OCI-LY7 (cell line): ENCODE results near the gene PAK5. TPM values are rescaled to one million over a fixed set of nuclear protein-coding genes. Genes with fewer than 3 reads are reported as not detected.

Source experiments
- BruUV-seq: library from RNA; stranded (reverse); fragments of 400-500 nt; replicated peaks from 2 replicates; lab custom pipeline; 2021; lab: Mats Ljungman, UMichigan
- CTCF ChIA-PET: fragments of 300-600 bp; sonication (Branson Sonifier 250); formaldehyde crosslinking; loops from one replicate; lab custom pipeline; 2022; ENCODE audit warnings: antibody characterized with exemption; ENCODE audit not compliant: unreplicated experiment; lab: Charles Lee
- POLR2A ChIA-PET: fragments of 300-600 bp; sonication (Branson Sonifier 250); formaldehyde crosslinking; loops from one replicate; lab custom pipeline; 2022; ENCODE audit warnings: antibody characterized with exemption; lab: Charles Lee
- DNase-seq: peaks from one replicate; pipeline ENCODE4 v3.0.0-alpha.2; 2015; ENCODE audit warnings: low spot score
- H2AFZ ChIP-seq: fragments of 200-600 bp; sonication (generic), shearing (Covaris generic); 2 replicates; pipeline ENCODE4 v1.6.1; 2014; ENCODE audit warnings: mild to moderate bottlenecking, antibody characterized with exemption, low read length, moderate library complexity
- H3K27ac ChIP-seq: fragments of 200-600 bp; sonication (generic); 2 replicates; pipeline ENCODE4 v1.5.1; 2014; ENCODE audit warnings: mixed run types, low read depth, mild to moderate bottlenecking, moderate library complexity, low read length, inconsistent platforms; ENCODE audit not compliant: poor library complexity, severe bottlenecking
- H3K36me3 ChIP-seq: fragments of 200-600 bp; sonication (generic); 2 replicates; pipeline ENCODE4 v1.6.1; 2014; ENCODE audit warnings: mild to moderate bottlenecking, antibody characterized with exemption, low read length, moderate library complexity, mixed read lengths; ENCODE audit not compliant: insufficient read depth
- H3K4me1 ChIP-seq: fragments of 200-600 bp; sonication (generic); 2 replicates; pipeline ENCODE4 v1.5.1; 2014; ENCODE audit warnings: mild to moderate bottlenecking, low read length; ENCODE audit not compliant: insufficient read depth, poor library complexity, severe bottlenecking
- H3K4me2 ChIP-seq: fragments of 200-600 bp; sonication (generic); 2 replicates; pipeline ENCODE4 v1.6.1; 2014; ENCODE audit warnings: mild to moderate bottlenecking, low read length
- H3K4me3 ChIP-seq: fragments of 200-600 bp; sonication (generic); 2 replicates; pipeline ENCODE4 v1.5.1; 2014; ENCODE audit warnings: mild to moderate bottlenecking, low read depth, low read length; ENCODE audit not compliant: poor library complexity, severe bottlenecking
- H3K79me2 ChIP-seq: fragments of 200-600 bp; sonication (generic); 2 replicates; pipeline ENCODE4 v1.6.1; 2016; ENCODE audit warnings: low read depth, mild to moderate bottlenecking, low read length, moderate library complexity, mixed read lengths; ENCODE audit not compliant: insufficient read depth
- H3K9me2 ChIP-seq: fragments of 200-600 bp; sonication (generic); 2 replicates; pipeline ENCODE4 v1.6.1; 2016; ENCODE audit warnings: mild to moderate bottlenecking, low read length, mixed read lengths; ENCODE audit not compliant: insufficient read depth
- H3K9me3 ChIP-seq: fragments of 200-600 bp; sonication (generic); 2 replicates; pipeline ENCODE4 v1.6.1; 2014; ENCODE audit warnings: mild to moderate bottlenecking, mixed run types, low read length, mixed read lengths
- H4K20me1 ChIP-seq: fragments of 200-600 bp; sonication (generic); 2 replicates; pipeline ENCODE4 v1.6.1; 2014; ENCODE audit warnings: mild to moderate bottlenecking, antibody characterized with exemption, low read length, moderate library complexity, mixed read lengths; ENCODE audit not compliant: insufficient read depth
- CTCF ChIP-seq: fragments of 200-600 bp; sonication (generic); conservative IDR thresholded peaks from 2 replicates; pipeline ENCODE4 v1.5.1; 2014; ENCODE audit warnings: mild to moderate bottlenecking, antibody characterized with exemption, low read length, moderate library complexity, mixed read lengths
- EZH2phosphoT487 ChIP-seq: fragments of 200-600 bp; sonication (generic); IDR thresholded peaks from 2 replicates; pipeline ENCODE4 v1.6.1; 2018; ENCODE audit warnings: low read depth, borderline replicate concordance, mild to moderate bottlenecking, mixed run types, antibody characterized with exemption, low read length, moderate library complexity, mixed read lengths
- intact Hi-C: fragments of 100-400 bp; cut with micrococcal nuclease; formaldehyde crosslinking; loops from one replicate; pipeline ENCODE4 v1.10.0; 2022; ENCODE audit not compliant: unreplicated experiment
- total RNA-seq, 2 experiments: library from RNA; depleted of rRNA in 1 of 2; stranded (reverse); fragments of >200 nt in 1 of 2; shearing (Covaris generic) in 1 of 2; gene quantifications; 2 replicates each; pipeline ENCODE4 v1.2.3, GENCODE V29; 2014 to 2022

The PAK5 gene
- total RNA-seq, 2 experiments from 2014 or later, result not detected

GRCh38 chr20:9627219-9627618 lies 211.7 kb downstream of the PAK5 start:
- no peak overlapping the region for H3K4me3 ChIP-seq
- H3K4me1 ChIP-seq, result no peaks in the 10 kb centered on the region
- TF ChIP-seq EZH2phosphoT487, result no peak
- no peak for TF ChIP-seq CTCF
- intact Hi-C loops, result no loop called here
- H3K36me3 ChIP-seq, result no peaks in the 10 kb centered on the region
- H3K9me2 ChIP-seq, result no peaks in the 10 kb centered on the region
- H4K20me1 ChIP-seq, result no peaks in the 10 kb centered on the region
- DNase-seq, result no peak
- H3K9me3 ChIP-seq, result no peaks in the 10 kb centered on the region
- no peak overlapping the region for H3K4me2 ChIP-seq
- CTCF ChIA-PET, result interaction anchor here (1.8 kb wide), 1 partner anchor 11 kb away, joined by 5 read pairs; no protein-coding TSS in a partner anchor
- no peak overlapping the region for H2AFZ ChIP-seq
- H3K27ac ChIP-seq, result no peak overlapping the region
- POLR2A ChIA-PET, result no interaction called here
- no peaks in the 10 kb centered on the region for H3K79me2 ChIP-seq
- BruUV-seq, result no TSS peak

GRCh38 chr20:9626357-9626756 lies 212.5 kb downstream of the PAK5 start:
- Histone ChIP-seq H2AFZ (no peak overlapping the region), H3K79me2 (no peaks in the 10 kb centered on the region), H3K4me3 (no peak overlapping the region), H3K9me3 (no peaks in the 10 kb centered on the region), H3K36me3 (no peaks in the 10 kb centered on the region), H4K20me1 (no peaks in the 10 kb centered on the region), H3K9me2 (no peaks in the 10 kb centered on the region), H3K27ac (no peak overlapping the region), H3K4me1 (no peaks in the 10 kb centered on the region), H3K4me2 (no peak overlapping the region)
- intact Hi-C loops, result no loop called here
- DNase-seq, result no peak
- CTCF ChIA-PET, result no interaction called here
- no TSS peak for BruUV-seq
- TF ChIP-seq CTCF (no peak), EZH2phosphoT487 (no peak)
- POLR2A ChIA-PET, result no interaction called here

GRCh38 chr20:9617940-9618339 lies 220.9 kb downstream of the PAK5 start:
- Histone ChIP-seq H3K4me3 (no peak overlapping the region), H3K9me3 (no peaks in the 10 kb centered on the region), H2AFZ (no peak overlapping the region), H3K79me2 (no peaks in the 10 kb centered on the region), H4K20me1 (peaks cover 6% of the 10 kb centered on the region; the same call in 1 of the 2 replicates), H3K36me3 (no peaks in the 10 kb centered on the region), H3K9me2 (no peaks in the 10 kb centered on the region), H3K4me1 (peaks cover 22% of the 10 kb centered on the region), H3K27ac (no peak overlapping the region), H3K4me2 (no peak overlapping the region)
- DNase-seq, result no peak
- peak; percentile 45 for TF ChIP-seq CTCF
- no peak for TF ChIP-seq EZH2phosphoT487
- intact Hi-C loops, result loop anchor here (1.0 to 10.0 kb wide), 7 partner anchors 295 to 1057 kb away; partner anchors contain the start of gene JAG1
- no TSS peak for BruUV-seq
- ChIA-PET CTCF (no interaction called here), POLR2A (interaction anchor here (0.7 to 0.9 kb wide), 2 partner anchors 11 to 108 kb away, joined by 3 read pairs; no protein-coding TSS in a partner anchor)
